ENCODE results near the gene S100A5. TPM values are rescaled to one million over a fixed set of nuclear protein-coding genes. Genes with fewer than 3 reads are reported as not detected.
A peak's percentile ranks its signal among the peaks of the same experiment; 100 is the strongest.

The S100A5 gene
- total and polyA plus RNA-seq, 9 of the 15 experiments (the other 6 are each of a cell fraction or from before 2014, with no cell fraction given) = 0.56 to 1.4 (median 0.64) TPM; not detected in 5

GRCh38 chr1:153545067-153546055 lies 4.6 kb upstream of the S100A5 start, which contains the start of gene S100A4 (continued):
- TF ChIP-seq GTF2E2 (tag; IDR thresholded peaks at IDR 0.05) = no peak
- no peak for TF ChIP-seq ZNF316 (IDR thresholded peaks at IDR 0.05)
- no peak for TF ChIP-seq ZBTB5 (IDR thresholded peaks at IDR 0.05)
- peak; percentile 47; the same call in 1 of the 2 replicates for TF ChIP-seq ZNF740 (CRISPR knock-in tag; IDR thresholded peaks at IDR 0.05)
- no peak for TF ChIP-seq ZNF740 (tag; IDR thresholded peaks at IDR 0.05)
- TF ChIP-seq SIN3A (IDR thresholded peaks at IDR 0.05; ENCODE audit: borderline replicate concordance in 2 of 2, control insufficient read depth in 1 of 2, low read depth in 2 of 2, low read length in 2 of 2) = no peak
- TF ChIP-seq DLX4 (CRISPR knock-in tag; IDR thresholded peaks at IDR 0.05) = no peak
- no peak for TF ChIP-seq CHD1 (IDR thresholded peaks at IDR 0.05; ENCODE audit: low read length)
- no peak for TF ChIP-seq ELF1 (tag; IDR thresholded peaks at IDR 0.05)
- 0 out of 2 replicates have a peak, but pooled peaks have one; percentile 9 for TF ChIP-seq ATF7 (IDR thresholded peaks at IDR 0.05)
- TF ChIP-seq TBP (optimal IDR thresholded peaks at IDR 0.05; ENCODE audit: low read depth, low read length) = peak; percentile 47
- peak; percentile 44 for TF ChIP-seq KDM5B (IDR thresholded peaks at IDR 0.05; ENCODE audit: insufficient replicate concordance, low read depth, low read length)
- TF ChIP-seq PHF21A (IDR thresholded peaks at IDR 0.05; ENCODE audit: borderline replicate concordance, low read depth) = no peak
- TF ChIP-seq HMG20B (CRISPR knock-in tag; IDR thresholded peaks at IDR 0.05) = no peak
- TF ChIP-seq NCOA2 (IDR thresholded peaks at IDR 0.05; ENCODE audit: partially characterized antibody in 2 of 2) = no peak
- no peak for TF ChIP-seq RAD51 (IDR thresholded peaks at IDR 0.05; ENCODE audit: borderline replicate concordance, low read depth)
- no peak for TF ChIP-seq HMGXB4 (CRISPR knock-in tag; IDR thresholded peaks at IDR 0.05)
- TF ChIP-seq CBFA2T3 (IDR thresholded peaks at IDR 0.05) = peak; percentile 82
- TF ChIP-seq SPI1 (IDR thresholded peaks at IDR 0.05; ENCODE audit: borderline replicate concordance, low read depth, low read length) = no peak
- TF ChIP-seq ATF2 (CRISPR knock-in tag; IDR thresholded peaks at IDR 0.05) = no peak
- TF ChIP-seq HDAC1 (IDR thresholded peaks at IDR 0.05) = peak in 1 of 2 experiments; percentile 7; a peak in 1 of 4 replicates

Data from K562 (cell line).